ENCODE data around the gene GDAP2.
A peak's percentile ranks its signal among the peaks of the same experiment; 100 is the strongest.
"Not testable (repeated sequence)": the region's sequence is repeated elsewhere in the genome, so short reads cannot be mapped to it uniquely, and the experiment has no call there.

GDAP2 gene

GRCh38 chr1:117929343-117930172, at the start of gene GDAP2, which contains the start of gene WDR3:
TSS of gene GDAP2 (minus strand) at chr1:117929621. CDS start at chr1:117920357, 9,264 bp downstream.
TSS of gene WDR3 (plus strand) at chr1:117929739. CDS start at chr1:117933320, 3,581 bp downstream.
- peak; percentile 95 to 96 for DNase-seq

DNA sequence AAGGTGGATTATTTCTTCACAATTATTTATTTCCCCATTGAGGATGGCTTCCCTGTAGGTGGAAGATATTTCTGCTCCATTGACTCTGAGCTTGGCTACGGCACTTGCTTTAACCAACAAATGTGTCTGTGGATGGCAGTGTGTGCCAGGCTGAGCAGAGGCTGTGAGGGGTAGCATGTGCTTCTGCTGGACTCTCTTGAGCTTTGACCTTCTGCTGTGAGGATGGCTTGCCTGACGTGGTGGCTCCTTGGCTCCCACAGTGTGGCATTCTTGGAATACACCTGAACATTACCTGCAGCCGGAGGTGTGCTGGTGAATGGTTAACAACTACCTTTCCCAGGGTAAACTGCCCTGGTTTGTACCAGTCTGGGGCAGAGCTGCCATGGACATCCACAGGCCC, 47.0 kb upstream of the GDAP2 start:
- DNase-seq = no peak

DNA sequence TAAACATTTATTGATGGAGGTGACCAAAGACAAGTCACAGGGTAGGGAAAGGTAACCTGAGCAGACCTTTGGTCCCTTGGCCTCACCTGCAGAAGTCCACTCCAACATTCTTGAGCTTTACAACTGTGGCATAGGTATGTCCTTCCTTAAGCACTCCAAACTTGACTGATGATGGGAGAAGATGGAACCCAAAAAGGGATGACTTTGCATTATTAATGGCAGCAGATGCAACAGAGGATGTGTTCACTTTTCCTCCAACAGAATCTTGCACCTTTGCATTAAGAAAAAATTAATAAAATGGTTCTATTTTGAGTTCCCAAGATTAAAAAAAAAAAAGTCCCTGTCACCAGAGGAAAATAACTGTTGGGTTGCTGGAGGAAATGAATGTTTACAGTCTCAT, 42.4 kb upstream of the GDAP2 start:
- no peak for DNase-seq

- DNase-seq = no peak
Measured at GRCh38 chr1:117970252-117970651, 40.8 kb upstream of the GDAP2 start.

GRCh38 chr1:117967881-117968280, 38.5 kb upstream of the GDAP2 start:
- no peak for DNase-seq

- DNase-seq = no peak
Measured at GRCh38 chr1:117967477-117967876, 38.1 kb upstream of the GDAP2 start.

- DNase-seq = no peak
Measured at GRCh38 chr1:117964290-117965038, 35.0 kb upstream of the GDAP2 start.

DNA sequence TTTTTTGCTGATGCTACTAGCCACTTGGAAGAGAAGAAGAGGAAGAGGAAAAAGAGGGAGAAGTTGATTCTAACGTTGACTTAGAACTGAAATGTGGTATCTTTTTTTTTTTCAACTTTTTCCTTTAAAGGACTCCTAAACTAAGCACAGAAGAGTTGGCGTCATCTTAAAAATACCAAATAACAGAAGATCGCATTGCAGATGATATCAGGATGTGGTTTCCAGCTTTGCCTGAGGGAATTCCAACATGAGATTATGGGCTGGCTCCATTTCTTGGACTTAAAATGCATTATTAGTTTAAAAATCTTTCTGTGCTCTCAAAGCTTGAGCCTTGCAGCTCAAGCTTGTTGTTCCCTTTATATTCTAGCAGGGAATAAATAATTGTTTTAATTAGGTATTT, 29.9 kb upstream of the GDAP2 start:
- DNase-seq = no peak

GRCh38 chr1:117952386-117952785, 23.0 kb upstream of the GDAP2 start:
- no peak for DNase-seq

DNA sequence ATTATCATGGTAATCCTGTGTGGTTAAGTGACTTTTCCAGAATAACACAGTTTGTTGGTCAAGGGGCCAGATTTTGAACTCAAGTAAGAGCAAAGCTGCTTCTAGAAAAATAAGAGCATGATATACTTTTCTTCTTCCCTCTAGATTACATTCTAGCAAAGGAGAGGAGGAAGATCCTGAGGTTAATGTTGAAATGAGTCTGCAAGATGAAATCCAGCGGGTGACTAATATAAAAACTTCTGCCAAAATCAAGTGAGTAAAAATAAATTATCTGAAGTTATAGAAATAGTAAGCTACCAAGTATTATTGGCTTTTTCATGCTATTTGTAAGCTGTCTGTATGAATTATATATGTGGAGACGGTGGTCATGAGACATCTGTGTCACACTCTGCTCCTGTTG, 12.9 kb upstream of the GDAP2 start:
- DNase-seq = no peak

GRCh38 chr1:117933769-117934168, 4.3 kb upstream of the GDAP2 start:
- no peak for DNase-seq

GRCh38 chr1:117932576-117932975, 3.2 kb upstream of the GDAP2 start:
- DNase-seq = no peak

- DNase-seq = peak in 1 of 2 donors; percentile 2
Measured at GRCh38 chr1:117930484-117930883, 1.1 kb upstream of the GDAP2 start.

DNA sequence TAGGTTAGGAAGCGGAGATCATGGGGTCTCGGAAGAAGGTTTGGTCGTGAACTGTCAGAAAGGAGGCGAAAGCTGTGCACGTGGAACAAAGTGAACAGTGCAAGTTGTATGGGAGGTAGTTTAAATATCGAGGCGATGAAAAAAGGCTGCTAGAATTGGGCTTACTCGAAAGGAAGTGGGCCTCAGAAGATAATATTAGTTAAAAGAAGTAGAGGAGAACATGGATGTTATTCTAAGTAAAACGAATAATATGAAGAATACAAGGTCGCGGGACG, 689 bp upstream of the GDAP2 start:
- DNase-seq = no peak

GRCh38 chr1:117928881-117929342, 509 bp downstream of the GDAP2 start:
- peak; percentile 52 to 55 for DNase-seq

DNA sequence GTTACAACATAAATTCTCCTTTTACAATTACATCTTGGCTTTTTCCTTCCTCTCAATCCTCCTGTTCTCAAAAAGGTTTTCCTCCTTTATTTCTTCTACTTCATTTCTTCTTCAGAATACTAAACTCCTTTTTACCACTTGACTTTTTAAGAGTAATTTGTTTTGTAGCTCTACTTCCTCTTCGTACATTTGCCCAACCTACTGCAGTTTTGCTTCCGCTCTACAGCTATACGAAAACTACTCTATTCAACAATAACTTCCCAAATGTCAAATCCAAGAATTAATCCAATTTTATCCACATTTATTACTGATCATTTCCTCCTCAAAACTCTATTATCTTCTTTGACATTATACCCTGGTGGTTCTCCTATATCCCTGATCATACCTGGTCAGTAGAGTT, 3.4 kb downstream of the GDAP2 start:
- DNase-seq = no peak

GRCh38 chr1:117922717-117923116, 6.7 kb downstream of the GDAP2 start:
- DNase-seq = not testable (repeated sequence)

DNA sequence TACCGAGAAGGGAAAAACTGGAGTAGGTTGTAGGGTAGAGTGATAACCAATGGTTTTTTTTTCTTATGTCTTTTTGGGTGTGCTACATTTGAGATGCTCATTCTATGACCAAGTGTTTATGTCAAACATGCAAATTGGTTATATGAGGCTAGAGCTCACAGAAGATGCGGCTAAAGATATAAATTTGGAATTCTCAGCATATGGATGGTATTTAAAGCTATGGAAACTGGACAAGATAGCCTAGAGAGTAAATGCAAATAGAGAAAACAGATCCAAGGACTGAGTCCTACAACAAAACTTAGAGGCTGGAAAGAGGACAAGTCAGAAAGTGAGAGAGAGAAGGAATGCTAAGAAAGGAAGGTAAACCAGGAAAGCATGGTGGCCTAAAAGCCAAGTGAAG, 7.4 kb downstream of the GDAP2 start:
- DNase-seq = no peak

- DNase-seq = no peak
Measured at GRCh38 chr1:117919376-117919775, 10.0 kb downstream of the GDAP2 start.

DNA sequence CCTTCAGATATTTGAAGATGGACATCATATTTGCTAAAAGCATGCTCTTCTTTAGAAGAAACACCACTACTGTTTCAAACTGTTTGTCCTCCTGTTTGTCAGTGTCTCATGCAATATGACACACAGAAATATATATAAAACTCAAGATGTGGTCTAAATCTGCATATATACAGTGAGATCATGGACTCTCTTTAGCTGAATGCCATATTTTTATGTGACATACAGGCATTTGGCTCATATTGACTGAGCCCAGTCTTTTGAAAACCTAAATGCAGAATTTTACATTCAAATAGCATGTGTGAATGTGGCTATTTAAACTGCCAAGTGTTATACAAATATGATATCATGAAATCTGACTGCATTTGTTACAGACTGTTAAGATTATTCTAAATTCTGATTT, 18.4 kb downstream of the GDAP2 start:
- no peak for DNase-seq

GRCh38 chr1:117905019-117905418, 24.4 kb downstream of the GDAP2 start:
- no peak for DNase-seq

GRCh38 chr1:117904485-117904884, 24.9 kb downstream of the GDAP2 start:
- DNase-seq = no peak

DNA sequence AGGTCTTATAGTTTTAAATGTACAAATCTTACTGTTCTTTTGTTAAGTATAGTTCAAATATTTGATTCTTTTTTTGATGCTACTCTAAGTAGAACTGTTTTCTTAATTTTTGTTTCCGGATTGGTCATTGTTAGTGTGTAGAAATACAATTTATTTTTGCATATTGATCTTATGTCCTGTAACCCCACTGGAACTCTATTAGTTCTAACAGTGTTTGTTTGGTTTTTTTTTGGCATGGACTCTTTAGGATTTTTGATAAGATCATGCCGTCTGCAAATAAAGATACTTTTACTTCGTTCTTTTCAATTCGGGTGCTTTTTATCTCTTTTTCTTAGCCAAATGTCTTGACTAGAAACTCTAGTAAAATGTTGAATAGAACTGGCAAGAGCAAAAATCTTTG, 26.5 kb downstream of the GDAP2 start:
- DNase-seq = no peak

DNA sequence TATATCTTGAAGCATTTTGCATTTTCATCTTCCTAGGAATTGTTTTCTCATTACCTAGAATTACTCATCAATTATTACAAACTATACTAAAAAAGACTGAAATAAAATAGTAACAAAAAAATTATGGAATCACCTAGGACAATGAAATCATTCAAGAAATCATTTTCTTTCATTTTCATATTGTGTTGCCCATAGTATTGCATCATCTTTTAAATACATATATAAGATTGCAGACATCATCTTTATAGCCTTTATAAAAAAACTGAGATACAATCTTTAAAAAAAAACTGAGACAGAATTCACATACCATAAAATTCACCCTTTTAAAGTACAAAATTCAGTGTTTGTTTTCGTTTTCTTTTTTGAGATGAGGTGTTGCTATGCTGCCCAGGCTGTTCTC, 29.6 kb downstream of the GDAP2 start:
- DNase-seq = no peak

Data from CD4-positive, alpha-beta T cell treated with Interleukin-1 beta for 1 hour (primary cell).